ENCODE data around the gene APBA2.

The APBA2 gene

GRCh38 chr15:29051422-29051821 is 165.6 kb downstream of the APBA2 start:
- H3K4me3 ChIP-seq (ENCODE audit: low read length): no peak overlapping the region
- no peak overlapping the region for H3K9ac ChIP-seq (ENCODE audit: low read length)
- no peaks in the 10 kb centered on the region for H3K36me3 ChIP-seq (ENCODE audit: control insufficient read depth, insufficient read depth, low read length)

GRCh38 chr15:29053006-29053405 is 167.2 kb downstream of the APBA2 start:
- H3K27me3 ChIP-seq (ENCODE audit: control insufficient read depth, insufficient read depth, low read length): no peaks in the 10 kb centered on the region
- H3K36me3 ChIP-seq (ENCODE audit: control insufficient read depth, insufficient read depth, low read length): no peaks in the 10 kb centered on the region
- H3K9ac ChIP-seq (ENCODE audit: low read length): no peak overlapping the region
- H3K4me1 ChIP-seq (ENCODE audit: control insufficient read depth, insufficient read depth, low read length): no peaks in the 10 kb centered on the region
- no peaks in the 10 kb centered on the region for H3K9me3 ChIP-seq (ENCODE audit: control insufficient read depth, low read length)
- no peak overlapping the region for H3K4me3 ChIP-seq (ENCODE audit: low read length)

More at GRCh38 chr15:29051422-29051821, 165.6 kb downstream of the APBA2 start:
- Histone ChIP-seq H3K27me3 (ENCODE audit: control insufficient read depth, insufficient read depth, low read length) (no peaks in the 10 kb centered on the region), H3K9me3 (ENCODE audit: control insufficient read depth, low read length) (no peaks in the 10 kb centered on the region), H3K4me1 (ENCODE audit: control insufficient read depth, insufficient read depth, low read length) (no peaks in the 10 kb centered on the region)

DNA sequence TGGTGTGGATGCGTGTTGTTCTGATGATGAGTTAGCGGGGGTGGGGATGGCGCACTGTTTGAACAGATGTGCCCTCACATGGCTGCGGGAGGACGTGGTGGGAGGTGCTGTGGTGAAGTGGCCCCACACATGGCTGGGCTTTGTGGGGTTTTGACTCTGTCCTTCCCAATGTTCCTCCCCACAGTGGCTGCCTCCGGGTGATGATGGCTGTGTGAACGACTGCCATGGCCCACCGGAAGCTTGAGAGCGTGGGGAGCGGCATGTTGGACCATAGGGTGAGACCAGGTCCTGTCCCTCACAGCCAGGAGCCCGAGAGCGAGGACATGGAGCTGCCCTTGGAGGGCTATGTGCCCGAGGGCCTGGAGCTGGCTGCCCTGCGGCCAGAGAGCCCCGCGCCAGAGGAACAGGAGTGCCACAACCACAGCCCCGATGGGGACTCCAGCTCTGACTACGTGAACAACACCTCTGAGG is 167.9 kb downstream of the APBA2 start:
- Histone ChIP-seq H3K4me1 (ENCODE audit: control insufficient read depth, insufficient read depth, low read length) (no peaks in the 10 kb centered on the region), H3K4me3 (ENCODE audit: low read length) (no peak overlapping the region), H3K36me3 (ENCODE audit: control insufficient read depth, insufficient read depth, low read length) (no peaks in the 10 kb centered on the region), H3K27me3 (ENCODE audit: control insufficient read depth, insufficient read depth, low read length) (no peaks in the 10 kb centered on the region), H3K9me3 (ENCODE audit: control insufficient read depth, low read length) (no peaks in the 10 kb centered on the region), H3K9ac (ENCODE audit: low read length) (no peak overlapping the region)

DNA sequence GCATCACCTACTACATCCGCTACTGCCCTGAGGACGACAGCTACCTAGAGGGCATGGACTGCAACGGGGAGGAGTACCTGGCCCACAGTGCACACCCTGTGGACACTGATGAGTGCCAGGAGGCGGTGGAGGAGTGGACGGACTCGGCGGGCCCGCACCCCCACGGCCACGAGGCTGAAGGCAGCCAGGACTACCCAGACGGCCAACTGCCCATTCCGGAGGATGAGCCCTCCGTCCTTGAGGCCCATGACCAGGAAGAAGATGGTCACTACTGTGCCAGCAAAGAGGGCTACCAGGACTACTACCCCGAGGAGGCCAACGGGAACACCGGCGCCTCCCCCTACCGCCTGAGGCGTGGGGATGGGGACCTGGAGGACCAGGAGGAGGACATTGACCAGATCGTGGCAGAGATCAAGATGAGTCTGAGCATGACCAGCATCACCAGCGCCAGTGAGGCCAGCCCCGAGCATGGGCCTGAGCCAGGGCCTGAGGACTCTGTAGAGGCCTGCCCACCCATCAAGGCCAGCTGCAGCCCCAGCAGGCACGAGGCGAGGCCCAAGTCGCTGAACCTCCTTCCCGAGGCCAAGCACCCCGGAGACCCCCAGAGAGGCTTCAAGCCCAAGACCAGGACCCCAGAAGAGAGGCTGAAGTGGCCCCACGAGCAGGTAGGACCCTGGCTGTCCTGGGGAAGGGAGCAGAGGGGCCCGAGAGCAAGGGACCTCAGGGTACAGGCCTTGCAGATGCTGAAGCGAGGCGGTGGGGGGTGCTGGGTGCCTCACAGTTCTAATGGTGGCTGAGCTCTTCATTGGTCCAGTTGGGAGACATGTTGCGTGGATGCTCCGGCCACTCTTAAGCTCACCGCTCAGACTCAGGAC is 168.6 kb downstream of the APBA2 start:
- Histone ChIP-seq H3K9me3 (ENCODE audit: control insufficient read depth, low read length) (no peaks in the 10 kb centered on the region), H3K27me3 (ENCODE audit: control insufficient read depth, insufficient read depth, low read length) (no peaks in the 10 kb centered on the region), H3K4me1 (ENCODE audit: control insufficient read depth, insufficient read depth, low read length) (no peaks in the 10 kb centered on the region), H3K4me3 (ENCODE audit: low read length) (no peak overlapping the region), H3K36me3 (ENCODE audit: control insufficient read depth, insufficient read depth, low read length) (no peaks in the 10 kb centered on the region), H3K9ac (ENCODE audit: low read length) (no peak overlapping the region)

DNA sequence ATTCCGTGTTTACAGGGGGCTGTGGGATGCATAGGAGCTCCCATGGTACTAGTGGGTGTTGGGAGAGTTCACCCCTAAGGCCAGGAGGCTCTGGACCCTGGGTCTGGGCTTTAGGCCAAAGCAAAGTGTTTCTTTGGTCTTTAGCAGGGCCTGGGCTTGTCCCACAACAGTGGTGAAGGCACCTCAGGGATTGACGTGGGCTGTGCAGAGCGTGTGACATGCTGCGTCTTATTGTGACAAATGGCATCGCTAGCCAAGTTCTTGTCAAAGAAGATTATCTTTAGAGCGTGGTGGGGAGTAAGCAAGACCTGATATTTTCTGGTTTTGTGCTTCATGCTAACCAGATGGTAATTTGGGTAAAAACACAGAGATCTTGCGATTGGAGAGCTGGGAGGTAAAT is 170.1 kb downstream of the APBA2 start:
- H3K36me3 ChIP-seq (ENCODE audit: control insufficient read depth, insufficient read depth, low read length): no peaks in the 10 kb centered on the region
- no peak overlapping the region for H3K4me3 ChIP-seq (ENCODE audit: low read length)
- no peaks in the 10 kb centered on the region for H3K4me1 ChIP-seq (ENCODE audit: control insufficient read depth, insufficient read depth, low read length)
- H3K27me3 ChIP-seq (ENCODE audit: control insufficient read depth, insufficient read depth, low read length): no peaks in the 10 kb centered on the region
- H3K9ac ChIP-seq (ENCODE audit: low read length): no peak overlapping the region
- H3K9me3 ChIP-seq (ENCODE audit: control insufficient read depth, low read length): no peaks in the 10 kb centered on the region

GRCh38 chr15:29056839-29057450 is 171.2 kb downstream of the APBA2 start:
- Histone ChIP-seq H3K36me3 (ENCODE audit: control insufficient read depth, insufficient read depth, low read length) (no peaks in the 10 kb centered on the region), H3K4me1 (ENCODE audit: control insufficient read depth, insufficient read depth, low read length) (no peaks in the 10 kb centered on the region), H3K9ac (ENCODE audit: low read length) (no peak overlapping the region), H3K27me3 (ENCODE audit: control insufficient read depth, insufficient read depth, low read length) (no peaks in the 10 kb centered on the region), H3K9me3 (ENCODE audit: control insufficient read depth, low read length) (no peaks in the 10 kb centered on the region), H3K4me3 (ENCODE audit: low read length) (no peak overlapping the region)

GRCh38 chr15:29057856-29058255 is 172.1 kb downstream of the APBA2 start:
- Histone ChIP-seq H3K9me3 (ENCODE audit: control insufficient read depth, low read length) (no peaks in the 10 kb centered on the region), H3K27me3 (ENCODE audit: control insufficient read depth, insufficient read depth, low read length) (no peaks in the 10 kb centered on the region), H3K4me1 (ENCODE audit: control insufficient read depth, insufficient read depth, low read length) (no peaks in the 10 kb centered on the region), H3K9ac (ENCODE audit: low read length) (no peak overlapping the region), H3K36me3 (ENCODE audit: control insufficient read depth, insufficient read depth, low read length) (no peaks in the 10 kb centered on the region), H3K4me3 (ENCODE audit: low read length) (no peak overlapping the region)

DNA sequence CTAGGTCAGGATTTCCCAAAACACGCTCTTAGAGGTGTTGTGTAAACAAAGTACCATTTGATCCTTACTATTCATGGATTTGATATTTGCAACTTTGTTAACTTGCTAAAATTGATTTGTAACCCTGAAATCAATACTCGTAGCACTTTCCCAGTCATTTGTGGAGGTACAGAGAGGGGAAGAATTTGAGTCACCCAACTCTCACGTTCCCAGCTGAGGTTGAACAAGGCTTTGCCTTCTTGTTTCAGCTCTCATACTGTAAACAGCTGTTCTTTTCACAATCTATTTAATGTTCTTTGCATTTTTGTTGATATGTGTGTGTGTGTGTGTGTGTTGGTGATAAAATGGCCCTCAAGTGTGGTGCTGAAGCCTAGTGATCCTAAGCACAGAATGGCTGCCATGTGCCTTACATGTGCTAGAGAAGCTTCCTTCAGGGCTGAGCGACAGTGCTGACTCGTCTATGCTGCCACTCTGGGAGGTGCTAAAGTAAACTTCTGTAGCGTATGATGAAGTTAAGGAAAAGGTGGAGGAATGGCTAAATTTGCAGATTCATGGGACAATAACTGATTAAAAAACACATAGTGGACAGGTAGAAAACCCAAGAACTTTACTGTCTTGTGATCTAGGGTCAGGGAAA is 173.2 kb downstream of the APBA2 start:
- Histone ChIP-seq H3K4me1 (ENCODE audit: control insufficient read depth, insufficient read depth, low read length) (no peaks in the 10 kb centered on the region), H3K9me3 (ENCODE audit: control insufficient read depth, low read length) (no peaks in the 10 kb centered on the region)

GRCh38 chr15:29059871-29060640 is 174.3 kb downstream of the APBA2 start:
- Histone ChIP-seq H3K4me1 (ENCODE audit: control insufficient read depth, insufficient read depth, low read length) (no peaks in the 10 kb centered on the region), H3K27me3 (ENCODE audit: control insufficient read depth, insufficient read depth, low read length) (no peaks in the 10 kb centered on the region), H3K9ac (ENCODE audit: low read length) (no peak overlapping the region), H3K36me3 (ENCODE audit: control insufficient read depth, insufficient read depth, low read length) (no peaks in the 10 kb centered on the region), H3K9me3 (ENCODE audit: control insufficient read depth, low read length) (no peaks in the 10 kb centered on the region), H3K4me3 (ENCODE audit: low read length) (no peak overlapping the region)

More for the DNA sequence above, 173.2 kb downstream of the APBA2 start:
- Histone ChIP-seq H3K9ac (ENCODE audit: low read length) (no peak overlapping the region), H3K27me3 (ENCODE audit: control insufficient read depth, insufficient read depth, low read length) (no peaks in the 10 kb centered on the region), H3K36me3 (ENCODE audit: control insufficient read depth, insufficient read depth, low read length) (no peaks in the 10 kb centered on the region), H3K4me3 (ENCODE audit: low read length) (no peak overlapping the region)

- no peaks in the 10 kb centered on the region for H3K27me3 ChIP-seq (ENCODE audit: control insufficient read depth, insufficient read depth, low read length)
- H3K4me1 ChIP-seq (ENCODE audit: control insufficient read depth, insufficient read depth, low read length): no peaks in the 10 kb centered on the region
- H3K9ac ChIP-seq (ENCODE audit: low read length): no peak overlapping the region
- H3K36me3 ChIP-seq (ENCODE audit: control insufficient read depth, insufficient read depth, low read length): no peaks in the 10 kb centered on the region
- no peak overlapping the region for H3K4me3 ChIP-seq (ENCODE audit: low read length)
- no peaks in the 10 kb centered on the region for H3K9me3 ChIP-seq (ENCODE audit: control insufficient read depth, low read length)
Observed at GRCh38 chr15:29061746-29062145, 176.0 kb downstream of the APBA2 start.

DNA sequence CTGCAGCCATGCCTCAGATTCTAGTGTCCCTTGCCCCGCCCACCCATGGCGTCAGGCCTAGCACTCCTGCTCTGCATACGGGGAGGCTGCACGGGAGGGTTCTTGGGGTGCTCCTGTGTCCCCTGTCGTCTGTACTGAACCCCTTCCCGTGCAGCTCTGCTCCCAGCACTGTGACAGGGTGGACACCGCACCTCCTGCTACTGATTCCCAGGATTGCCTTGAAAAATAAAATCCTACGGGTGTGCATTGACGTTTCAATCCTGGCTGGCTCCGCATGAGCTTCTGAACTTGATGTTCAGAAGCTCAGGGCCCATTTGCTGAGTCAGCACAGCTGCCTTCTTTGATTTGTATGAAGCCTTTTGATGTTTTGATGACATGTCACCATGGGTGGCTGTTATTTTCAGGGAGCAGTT is 176.4 kb downstream of the APBA2 start:
- Histone ChIP-seq H3K36me3 (ENCODE audit: control insufficient read depth, insufficient read depth, low read length) (no peaks in the 10 kb centered on the region), H3K27me3 (ENCODE audit: control insufficient read depth, insufficient read depth, low read length) (no peaks in the 10 kb centered on the region), H3K4me3 (ENCODE audit: low read length) (no peak overlapping the region), H3K4me1 (ENCODE audit: control insufficient read depth, insufficient read depth, low read length) (no peaks in the 10 kb centered on the region), H3K9me3 (ENCODE audit: control insufficient read depth, low read length) (no peaks in the 10 kb centered on the region), H3K9ac (ENCODE audit: low read length) (no peak overlapping the region)
